MCF 10A (cell line): Measurements from ENCODE around the gene YEATS2. TPM values are rescaled to one million over a fixed set of nuclear protein-coding genes. Genes with fewer than 3 reads are reported as not detected.

Experiments used
- BruUV-seq: library from RNA; stranded (reverse); fragments of 400-500 nt; replicated peaks from 2 replicates; lab custom pipeline; 2021; lab: Mats Ljungman, UMichigan
- CTCF ChIA-PET: fragments of 300-600 bp; sonication (Branson Sonifier 250); formaldehyde crosslinking; extraction: SDS; loops from one replicate; lab custom pipeline; 2021; ENCODE audit warnings: antibody characterized with exemption, inconsistent platforms; lab: Yijun Ruan, JAX
- POLR2A ChIA-PET: fragments of 300-600, 350-650 bp; sonication (Branson Sonifier 250); formaldehyde crosslinking; extraction: SDS; loops from one replicate; lab custom pipeline; 2020; ENCODE audit warnings: antibody characterized with exemption, inconsistent platforms; lab: Yijun Ruan, JAX
- DNase-seq: peaks from one replicate; pipeline ENCODE4 v3.0.0-alpha.2; 2018; ENCODE audit not compliant: unreplicated experiment
- H3K27ac Mint-ChIP-seq: one replicate; pipeline ENCODE4 v1.8.0; 2022; ENCODE audit warnings: mild to moderate bottlenecking, low read depth, mixed read lengths; ENCODE audit not compliant: unreplicated experiment
- H3K27me3 Mint-ChIP-seq: one replicate; pipeline ENCODE4 v1.8.0; 2022; ENCODE audit warnings: mixed read lengths; ENCODE audit not compliant: insufficient read depth, unreplicated experiment
- H3K36me3 Mint-ChIP-seq: one replicate; pipeline ENCODE4 v1.8.0; 2022; ENCODE audit warnings: mild to moderate bottlenecking, moderate library complexity, mixed read lengths; ENCODE audit not compliant: insufficient read depth, unreplicated experiment
- H3K4me1 Mint-ChIP-seq: one replicate; pipeline ENCODE4 v1.8.0; 2022; ENCODE audit warnings: mixed read lengths; ENCODE audit not compliant: insufficient read depth, unreplicated experiment
- H3K4me3 Mint-ChIP-seq: one replicate; pipeline ENCODE4 v1.8.0; 2022; ENCODE audit warnings: mild to moderate bottlenecking, moderate library complexity, mixed read lengths; ENCODE audit not compliant: unreplicated experiment
- H3K9me3 Mint-ChIP-seq: one replicate; pipeline ENCODE4 v1.8.0; 2022; ENCODE audit warnings: mixed read lengths; ENCODE audit not compliant: unreplicated experiment
- CTCF ChIP-seq: fragments of 200-600 bp; IDR thresholded peaks from one replicate; pipeline ENCODE4 v1.8.0; 2022; ENCODE audit warnings: antibody characterized with exemption, mild to moderate bottlenecking; ENCODE audit not compliant: unreplicated experiment
- intact Hi-C: fragments of 100-400 bp; cut with micrococcal nuclease; formaldehyde crosslinking; loops from 2 replicates; pipeline ENCODE4 v1.14.1; 2022
- total RNA-seq: library from RNA; stranded (reverse); gene quantifications from 2 replicates; pipeline ENCODE4 v1.2.3, GENCODE V29; 2022

YEATS2 gene
- total RNA-seq, 1 experiment from 2014 or later = 29.4 TPM

- ChIA-PET CTCF (interaction anchor here (0.6 to 0.7 kb wide), 2 partner anchors 57 to 354 kb away, joined by 3 to 4 read pairs; partner anchors contain the start of gene PARL), POLR2A (interaction anchor here (1.9 kb wide), 1 partner anchor 57 kb away, joined by 7 read pairs; the partner anchor contains the start of gene PARL)
- H3K27ac Mint-ChIP-seq = no peak overlapping the region
- H3K27me3 Mint-ChIP-seq = no peaks in the 10 kb centered on the region
- intact Hi-C loops = no loop called here
- H3K9me3 Mint-ChIP-seq = no peaks in the 10 kb centered on the region
- TSS peak; percentile 9 for BruUV-seq
- no peak for DNase-seq
- H3K4me1 Mint-ChIP-seq = no peaks in the 10 kb centered on the region
- TF ChIP-seq CTCF = no peak
- no peak overlapping the region for H3K4me3 Mint-ChIP-seq
- peaks cover 33% of the 10 kb centered on the region for H3K36me3 Mint-ChIP-seq
These were observed 130.4 kb downstream of the YEATS2 start for GRCh38 chr3:183827809-183828537.

- Mint-ChIP-seq H3K4me1 (no peaks in the 10 kb centered on the region), H3K9me3 (no peaks in the 10 kb centered on the region), H3K4me3 (no peak overlapping the region), H3K36me3 (peaks cover 39% of the 10 kb centered on the region), H3K27me3 (no peaks in the 10 kb centered on the region), H3K27ac (no peak overlapping the region)
- intact Hi-C loops = no loop called here
- ChIA-PET POLR2A (interaction anchor here (1.1 kb wide), 1 partner anchor 19 kb away, joined by 3 read pairs; no protein-coding TSS in a partner anchor), CTCF (no interaction called here)
- BruUV-seq = no TSS peak
- no peak for DNase-seq
- TF ChIP-seq CTCF = no peak
These were observed 130.9 kb downstream of the YEATS2 start for GRCh38 chr3:183828538-183828870.

GRCh38 chr3:183829466-183829865 is 131.9 kb downstream of the YEATS2 start:
- Mint-ChIP-seq H3K4me1 (no peaks in the 10 kb centered on the region), H3K4me3 (no peak overlapping the region), H3K27me3 (no peaks in the 10 kb centered on the region), H3K36me3 (peaks cover 48% of the 10 kb centered on the region), H3K27ac (no peak overlapping the region), H3K9me3 (no peaks in the 10 kb centered on the region)
- no TSS peak for BruUV-seq
- ChIA-PET CTCF (interaction anchor here (1.6 kb wide), 1 partner anchor 10 kb away, joined by 3 read pairs; no protein-coding TSS in a partner anchor), POLR2A (interaction anchor here (1.1 kb wide), 1 partner anchor 18 kb away, joined by 3 read pairs; no protein-coding TSS in a partner anchor)
- DNase-seq = no peak
- no peak for TF ChIP-seq CTCF
- intact Hi-C loops = no loop called here

GRCh38 chr3:183830187-183830586 is 132.6 kb downstream of the YEATS2 start:
- Mint-ChIP-seq H3K27ac (no peak overlapping the region), H3K27me3 (no peaks in the 10 kb centered on the region), H3K4me3 (no peak overlapping the region), H3K36me3 (peaks cover 53% of the 10 kb centered on the region), H3K4me1 (no peaks in the 10 kb centered on the region), H3K9me3 (no peaks in the 10 kb centered on the region)
- intact Hi-C loops = no loop called here
- no TSS peak for BruUV-seq
- no peak for DNase-seq
- no peak for TF ChIP-seq CTCF
- ChIA-PET CTCF (interaction anchor here (1.6 kb wide), 1 partner anchor 9 kb away, joined by 3 read pairs; no protein-coding TSS in a partner anchor), POLR2A (interaction anchor here (0.6 to 1.9 kb wide), 4 partner anchors 12 to 89 kb away, joined by 3 to 5 read pairs (median 4); partner anchors contain the start of gene PARL)
